Nephron (organoid): ENCODE measurements around the gene GHR.

Experiments
- H3K27ac Mint-ChIP-seq, 3 experiments: 2 replicates each; pipeline ENCODE4 v1.8.0; 2020; ENCODE audit warnings: mixed read lengths in 3 of 3, mild to moderate bottlenecking in 2 of 3, moderate library complexity in 1 of 3
- H3K27me3 Mint-ChIP-seq: 2 replicates; pipeline ENCODE4 v1.8.0; 2021; ENCODE audit warnings: low read depth, mild to moderate bottlenecking, moderate library complexity, mixed read lengths
- H3K36me3 Mint-ChIP-seq: 2 replicates; pipeline ENCODE4 v1.8.0; 2020; ENCODE audit warnings: low read depth, mixed read lengths
- H3K4me1 Mint-ChIP-seq: 2 replicates; pipeline ENCODE4 v1.8.0; 2020; ENCODE audit warnings: mixed read lengths
- H3K4me3 Mint-ChIP-seq, 3 experiments: 2 replicates each; pipeline ENCODE4 v1.8.0; 2020; ENCODE audit warnings: mild to moderate bottlenecking in 3 of 3, mixed read lengths in 3 of 3, moderate library complexity in 2 of 3
- H3K9me3 Mint-ChIP-seq: 2 replicates; pipeline ENCODE4 v1.8.0; 2020; ENCODE audit warnings: mixed read lengths
- TF ChIP-seq, protein P1 (sequence below), 3 experiments: fragments of 200-600 bp; sonication (generic); IDR thresholded peaks; one replicate each; pipeline ENCODE4 v1.5.0; 2021; ENCODE audit warnings: antibody characterized with exemption in 3 of 3; ENCODE audit not compliant: unreplicated experiment in 3 of 3

Gene GHR

GRCh38 chr5:42767491-42768105 is 344.4 kb downstream of the GHR start:
- no peak overlapping the region for H3K27ac Mint-ChIP-seq
- H3K27me3 Mint-ChIP-seq: no peaks in the 10 kb centered on the region
- no peaks in the 10 kb centered on the region for H3K4me1 Mint-ChIP-seq
- no peaks in the 10 kb centered on the region for H3K36me3 Mint-ChIP-seq
- no peaks in the 10 kb centered on the region for H3K9me3 Mint-ChIP-seq
- no peak overlapping the region for H3K4me3 Mint-ChIP-seq
- TF ChIP-seq, protein P1, sequence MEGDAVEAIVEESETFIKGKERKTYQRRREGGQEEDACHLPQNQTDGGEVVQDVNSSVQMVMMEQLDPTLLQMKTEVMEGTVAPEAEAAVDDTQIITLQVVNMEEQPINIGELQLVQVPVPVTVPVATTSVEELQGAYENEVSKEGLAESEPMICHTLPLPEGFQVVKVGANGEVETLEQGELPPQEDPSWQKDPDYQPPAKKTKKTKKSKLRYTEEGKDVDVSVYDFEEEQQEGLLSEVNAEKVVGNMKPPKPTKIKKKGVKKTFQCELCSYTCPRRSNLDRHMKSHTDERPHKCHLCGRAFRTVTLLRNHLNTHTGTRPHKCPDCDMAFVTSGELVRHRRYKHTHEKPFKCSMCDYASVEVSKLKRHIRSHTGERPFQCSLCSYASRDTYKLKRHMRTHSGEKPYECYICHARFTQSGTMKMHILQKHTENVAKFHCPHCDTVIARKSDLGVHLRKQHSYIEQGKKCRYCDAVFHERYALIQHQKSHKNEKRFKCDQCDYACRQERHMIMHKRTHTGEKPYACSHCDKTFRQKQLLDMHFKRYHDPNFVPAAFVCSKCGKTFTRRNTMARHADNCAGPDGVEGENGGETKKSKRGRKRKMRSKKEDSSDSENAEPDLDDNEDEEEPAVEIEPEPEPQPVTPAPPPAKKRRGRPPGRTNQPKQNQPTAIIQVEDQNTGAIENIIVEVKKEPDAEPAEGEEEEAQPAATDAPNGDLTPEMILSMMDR (IDR thresholded peaks at IDR 0.05; ENCODE audit: unreplicated experiment in 3 of 3): peak; percentile 52 to 76 (median 59)

- Mint-ChIP-seq H3K27ac (no peak overlapping the region), H3K4me1 (no peaks in the 10 kb centered on the region), H3K9me3 (no peaks in the 10 kb centered on the region), H3K4me3 (no peak overlapping the region), H3K36me3 (no peaks in the 10 kb centered on the region), H3K27me3 (no peaks in the 10 kb centered on the region)
- TF ChIP-seq, protein P1 (IDR thresholded peaks at IDR 0.05; ENCODE audit: unreplicated experiment in 3 of 3): no peak
These were observed 344.9 kb downstream of the GHR start for GRCh38 chr5:42768106-42768504.

GRCh38 chr5:42770003-42770402 is 346.8 kb downstream of the GHR start:
- no peaks in the 10 kb centered on the region for H3K4me1 Mint-ChIP-seq
- H3K9me3 Mint-ChIP-seq: no peaks in the 10 kb centered on the region
- no peak overlapping the region for H3K4me3 Mint-ChIP-seq
- H3K27ac Mint-ChIP-seq: no peak overlapping the region
- H3K36me3 Mint-ChIP-seq: no peaks in the 10 kb centered on the region
- no peaks in the 10 kb centered on the region for H3K27me3 Mint-ChIP-seq
- TF ChIP-seq, protein P1 (IDR thresholded peaks at IDR 0.05; ENCODE audit: unreplicated experiment in 3 of 3): no peak
